ENCODE data around the gene DGKI.

Gene DGKI

GRCh38 chr7:137634356-137634755 lies 212.4 kb downstream of the DGKI start:
- H3K4me1 ChIP-seq (ENCODE audit: insufficient read depth, low read length), result no peaks in the 10 kb centered on the region
- no peaks in the 10 kb centered on the region for H3K27me3 ChIP-seq (ENCODE audit: control insufficient read depth in 1 of 2, insufficient read depth in 2 of 2, low read length in 2 of 2)
- H3K27ac ChIP-seq (ENCODE audit: low read depth, low read length), result no peak overlapping the region
- no peak overlapping the region for H3K9ac ChIP-seq (ENCODE audit: low read length)
- no peaks in the 10 kb centered on the region for H3K36me3 ChIP-seq (ENCODE audit: insufficient read depth, low read length)
- H3K4me3 ChIP-seq (ENCODE audit: low read depth in 1 of 2, low read length in 2 of 2), result no peak overlapping the region
- no peaks in the 10 kb centered on the region for H3K9me3 ChIP-seq (ENCODE audit: low read length)

- Histone ChIP-seq H3K27ac (ENCODE audit: low read depth, low read length) (no peak overlapping the region), H3K9ac (ENCODE audit: low read length) (no peak overlapping the region), H3K4me1 (ENCODE audit: insufficient read depth, low read length) (no peaks in the 10 kb centered on the region), H3K4me3 (ENCODE audit: low read depth in 1 of 2, low read length in 2 of 2) (no peak overlapping the region), H3K9me3 (ENCODE audit: low read length) (no peaks in the 10 kb centered on the region), H3K27me3 (ENCODE audit: control insufficient read depth in 1 of 2, insufficient read depth in 2 of 2, low read length in 2 of 2) (no peaks in the 10 kb centered on the region), H3K36me3 (ENCODE audit: insufficient read depth, low read length) (no peaks in the 10 kb centered on the region)
Observed at GRCh38 chr7:137633133-137633532, 213.6 kb downstream of the DGKI start.

- no peak overlapping the region for H3K27ac ChIP-seq (ENCODE audit: low read depth, low read length)
- no peak overlapping the region for H3K4me3 ChIP-seq (ENCODE audit: low read depth in 1 of 2, low read length in 2 of 2)
- H3K4me1 ChIP-seq (ENCODE audit: insufficient read depth, low read length), result no peaks in the 10 kb centered on the region
- H3K9me3 ChIP-seq (ENCODE audit: low read length), result no peaks in the 10 kb centered on the region
- H3K9ac ChIP-seq (ENCODE audit: low read length), result no peak overlapping the region
- H3K36me3 ChIP-seq (ENCODE audit: insufficient read depth, low read length), result no peaks in the 10 kb centered on the region
- no peaks in the 10 kb centered on the region for H3K27me3 ChIP-seq (ENCODE audit: control insufficient read depth in 1 of 2, insufficient read depth in 2 of 2, low read length in 2 of 2)
Observed at GRCh38 chr7:137628216-137628615, 218.6 kb downstream of the DGKI start.

- Histone ChIP-seq H3K4me1 (ENCODE audit: insufficient read depth, low read length) (no peaks in the 10 kb centered on the region), H3K9ac (ENCODE audit: low read length) (no peak overlapping the region), H3K4me3 (ENCODE audit: low read depth in 1 of 2, low read length in 2 of 2) (no peak overlapping the region), H3K36me3 (ENCODE audit: insufficient read depth, low read length) (no peaks in the 10 kb centered on the region), H3K27me3 (ENCODE audit: control insufficient read depth in 1 of 2, insufficient read depth in 2 of 2, low read length in 2 of 2) (no peaks in the 10 kb centered on the region), H3K27ac (ENCODE audit: low read depth, low read length) (no peak overlapping the region), H3K9me3 (ENCODE audit: low read length) (no peaks in the 10 kb centered on the region)
Observed at GRCh38 chr7:137626469-137627067, 220.2 kb downstream of the DGKI start.

GRCh38 chr7:137625197-137625596 lies 221.6 kb downstream of the DGKI start:
- H3K9ac ChIP-seq (ENCODE audit: low read length), result no peak overlapping the region
- no peaks in the 10 kb centered on the region for H3K27me3 ChIP-seq (ENCODE audit: control insufficient read depth in 1 of 2, insufficient read depth in 2 of 2, low read length in 2 of 2)
- H3K9me3 ChIP-seq (ENCODE audit: low read length), result no peaks in the 10 kb centered on the region
- H3K4me3 ChIP-seq (ENCODE audit: low read depth in 1 of 2, low read length in 2 of 2), result no peak overlapping the region
- no peak overlapping the region for H3K27ac ChIP-seq (ENCODE audit: low read depth, low read length)
- no peaks in the 10 kb centered on the region for H3K4me1 ChIP-seq (ENCODE audit: insufficient read depth, low read length)
- H3K36me3 ChIP-seq (ENCODE audit: insufficient read depth, low read length), result no peaks in the 10 kb centered on the region

GRCh38 chr7:137619181-137619580 lies 227.6 kb downstream of the DGKI start:
- no peaks in the 10 kb centered on the region for H3K36me3 ChIP-seq (ENCODE audit: insufficient read depth, low read length)
- H3K4me3 ChIP-seq (ENCODE audit: low read depth in 1 of 2, low read length in 2 of 2), result no peak overlapping the region
- no peak overlapping the region for H3K27ac ChIP-seq (ENCODE audit: low read depth, low read length)
- H3K9ac ChIP-seq (ENCODE audit: low read length), result no peak overlapping the region
- H3K9me3 ChIP-seq (ENCODE audit: low read length), result no peaks in the 10 kb centered on the region
- no peaks in the 10 kb centered on the region for H3K27me3 ChIP-seq (ENCODE audit: control insufficient read depth in 1 of 2, insufficient read depth in 2 of 2, low read length in 2 of 2)
- no peaks in the 10 kb centered on the region for H3K4me1 ChIP-seq (ENCODE audit: insufficient read depth, low read length)

- H3K36me3 ChIP-seq (ENCODE audit: insufficient read depth, low read length), result no peaks in the 10 kb centered on the region
- no peaks in the 10 kb centered on the region for H3K9me3 ChIP-seq (ENCODE audit: low read length)
- no peaks in the 10 kb centered on the region for H3K4me1 ChIP-seq (ENCODE audit: insufficient read depth, low read length)
- no peaks in the 10 kb centered on the region for H3K27me3 ChIP-seq (ENCODE audit: control insufficient read depth in 1 of 2, insufficient read depth in 2 of 2, low read length in 2 of 2)
- H3K9ac ChIP-seq (ENCODE audit: low read length), result no peak overlapping the region
- H3K4me3 ChIP-seq (ENCODE audit: low read depth in 1 of 2, low read length in 2 of 2), result no peak overlapping the region
- H3K27ac ChIP-seq (ENCODE audit: low read depth, low read length), result no peak overlapping the region
Observed at GRCh38 chr7:137618748-137619147, 228.0 kb downstream of the DGKI start.

- Histone ChIP-seq H3K4me1 (ENCODE audit: insufficient read depth, low read length) (no peaks in the 10 kb centered on the region), H3K4me3 (ENCODE audit: low read depth in 1 of 2, low read length in 2 of 2) (no peak overlapping the region), H3K9ac (ENCODE audit: low read length) (no peak overlapping the region), H3K27me3 (ENCODE audit: control insufficient read depth in 1 of 2, insufficient read depth in 2 of 2, low read length in 2 of 2) (no peaks in the 10 kb centered on the region), H3K27ac (ENCODE audit: low read depth, low read length) (no peak overlapping the region), H3K9me3 (ENCODE audit: low read length) (no peaks in the 10 kb centered on the region), H3K36me3 (ENCODE audit: insufficient read depth, low read length) (no peaks in the 10 kb centered on the region)
Observed at GRCh38 chr7:137613006-137613525, 233.7 kb downstream of the DGKI start.

- H3K9me3 ChIP-seq (ENCODE audit: low read length), result no peaks in the 10 kb centered on the region
- no peak overlapping the region for H3K4me3 ChIP-seq (ENCODE audit: low read depth in 1 of 2, low read length in 2 of 2)
- H3K9ac ChIP-seq (ENCODE audit: low read length), result no peak overlapping the region
- H3K27me3 ChIP-seq (ENCODE audit: control insufficient read depth in 1 of 2, insufficient read depth in 2 of 2, low read length in 2 of 2), result no peaks in the 10 kb centered on the region
- no peaks in the 10 kb centered on the region for H3K4me1 ChIP-seq (ENCODE audit: insufficient read depth, low read length)
- no peak overlapping the region for H3K27ac ChIP-seq (ENCODE audit: low read depth, low read length)
- no peaks in the 10 kb centered on the region for H3K36me3 ChIP-seq (ENCODE audit: insufficient read depth, low read length)
Observed at GRCh38 chr7:137611606-137612005, 235.2 kb downstream of the DGKI start.

GRCh38 chr7:137609500-137609899 lies 237.3 kb downstream of the DGKI start:
- no peak overlapping the region for H3K4me3 ChIP-seq (ENCODE audit: low read depth in 1 of 2, low read length in 2 of 2)

GRCh38 chr7:137606061-137606674 lies 240.6 kb downstream of the DGKI start:
- Histone ChIP-seq H3K9me3 (ENCODE audit: low read length) (no peaks in the 10 kb centered on the region), H3K27ac (ENCODE audit: low read depth, low read length) (no peak overlapping the region), H3K9ac (ENCODE audit: low read length) (no peak overlapping the region), H3K4me1 (ENCODE audit: insufficient read depth, low read length) (no peaks in the 10 kb centered on the region), H3K4me3 (ENCODE audit: low read depth in 1 of 2, low read length in 2 of 2) (no peak overlapping the region), H3K27me3 (ENCODE audit: control insufficient read depth in 1 of 2, insufficient read depth in 2 of 2, low read length in 2 of 2) (no peaks in the 10 kb centered on the region), H3K36me3 (ENCODE audit: insufficient read depth, low read length) (no peaks in the 10 kb centered on the region)

More at GRCh38 chr7:137609500-137609899, 237.3 kb downstream of the DGKI start:
- no peak overlapping the region for H3K27ac ChIP-seq (ENCODE audit: low read depth, low read length)
- H3K9me3 ChIP-seq (ENCODE audit: low read length), result no peaks in the 10 kb centered on the region
- no peak overlapping the region for H3K9ac ChIP-seq (ENCODE audit: low read length)
- H3K36me3 ChIP-seq (ENCODE audit: insufficient read depth, low read length), result no peaks in the 10 kb centered on the region
- no peaks in the 10 kb centered on the region for H3K27me3 ChIP-seq (ENCODE audit: control insufficient read depth in 1 of 2, insufficient read depth in 2 of 2, low read length in 2 of 2)
- no peaks in the 10 kb centered on the region for H3K4me1 ChIP-seq (ENCODE audit: insufficient read depth, low read length)

- H3K27me3 ChIP-seq (ENCODE audit: control insufficient read depth in 1 of 2, insufficient read depth in 2 of 2, low read length in 2 of 2), result no peaks in the 10 kb centered on the region
- H3K27ac ChIP-seq (ENCODE audit: low read depth, low read length), result no peak overlapping the region
- no peak overlapping the region for H3K4me3 ChIP-seq (ENCODE audit: low read depth in 1 of 2, low read length in 2 of 2)
- H3K9ac ChIP-seq (ENCODE audit: low read length), result no peak overlapping the region
- H3K36me3 ChIP-seq (ENCODE audit: insufficient read depth, low read length), result no peaks in the 10 kb centered on the region
- H3K9me3 ChIP-seq (ENCODE audit: low read length), result no peaks in the 10 kb centered on the region
- H3K4me1 ChIP-seq (ENCODE audit: insufficient read depth, low read length), result no peaks in the 10 kb centered on the region
Observed at GRCh38 chr7:137603043-137603442, 243.7 kb downstream of the DGKI start.
